GM12878 (cell line): ENCODE measurements around the gene DYNC1H1.

ENCODE experiments used
- BCL11A ChIP-seq: IDR thresholded peaks from 2 replicates; pipeline ENCODE4 v1.6.1; 2011; ENCODE audit warnings: low read depth, low read length
- CBX3 ChIP-seq: fragments of 200-600 bp; sonication (generic); IDR thresholded peaks from 2 replicates; pipeline ENCODE4 v1.6.1; 2016; ENCODE audit warnings: low read depth, borderline replicate concordance
- CTCF ChIP-seq, 3 experiments: IDR thresholded peaks in 2 of 3; conservative IDR thresholded peaks in 1 of 3; 2 replicates each; pipeline ENCODE4 v1.5.1; 2011; ENCODE audit warnings: low read depth in 3 of 3, low read length in 3 of 3, mild to moderate bottlenecking in 3 of 3, control low read depth in 2 of 3, moderate library complexity in 2 of 3, inconsistent platforms in 1 of 3, mixed read lengths in 1 of 3; ENCODE audit not compliant: control insufficient read depth in 2 of 3, insufficient read depth in 1 of 3; ENCODE audit errors: extremely low read depth in 1 of 3
- POLR2A ChIP-seq: IDR thresholded peaks from 2 replicates; pipeline ENCODE4 v1.6.1; 2011; ENCODE audit warnings: low read depth, mild to moderate bottlenecking, low read length
- RB1 ChIP-seq: fragments of 450-650 bp; formaldehyde crosslinking; IDR thresholded peaks from 2 replicates; pipeline ENCODE4 v1.6.1; 2017; ENCODE audit warnings: mild to moderate bottlenecking, borderline replicate concordance
- REST ChIP-seq: IDR thresholded peaks from 2 replicates; pipeline ENCODE4 v1.6.1; 2012; ENCODE audit warnings: mild to moderate bottlenecking, low read depth, low read length
- TAF1 ChIP-seq: IDR thresholded peaks from 2 replicates; pipeline ENCODE4 v1.6.1; 2011; ENCODE audit warnings: mild to moderate bottlenecking, low read depth, low read length, borderline replicate concordance
- USF2 ChIP-seq: IDR thresholded peaks from 2 replicates; pipeline ENCODE4 v1.6.1; 2011; ENCODE audit warnings: low read depth, low read length, improper control_type of control experiment, borderline replicate concordance

GRCh38 chr14:101980700-101981099 is 16.3 kb downstream of the DYNC1H1 start:
- TF ChIP-seq REST (no peak), CTCF (IDR thresholded peaks at IDR 0.05 in 2 of 3, conservative IDR thresholded peaks at IDR 0.05 in 1 of 3; ENCODE audit: control insufficient read depth in 2 of 3, extremely low read depth in 1 of 3, insufficient read depth in 1 of 3, low read depth in 3 of 3, low read length in 3 of 3) (no peak), CBX3 (no peak), TAF1 (no peak), RB1 (no peak), BCL11A (peak; percentile 38; the same call in 1 of the 2 replicates), POLR2A (no peak), USF2 (no peak)
